PC-3 (cell line): ENCODE results near the gene PXN. TPM values are rescaled to one million over a fixed set of nuclear protein-coding genes. Genes with fewer than 3 reads are reported as not detected.

Experiments used
- ATAC-seq: fragments of 200-7000 bp; cut with Tn5 transposase; 2 replicates; pipeline ENCODE4 v1.9.1; 2020; ENCODE audit warnings: mild to moderate bottlenecking, moderate library complexity
- BruUV-seq: library from RNA; stranded (reverse); fragments of 400-500 nt; replicated peaks from 2 replicates; lab custom pipeline; 2021; lab: Mats Ljungman, UMichigan
- CTCF ChIA-PET: fragments of 300-600 bp; sonication (Branson Sonifier 250); formaldehyde crosslinking; loops from one replicate; lab custom pipeline; 2022; ENCODE audit warnings: antibody characterized with exemption; lab: Charles Lee
- POLR2A ChIA-PET: fragments of 300-600 bp; sonication (Branson Sonifier 250); formaldehyde crosslinking; loops from one replicate; lab custom pipeline; 2022; ENCODE audit warnings: antibody characterized with exemption; ENCODE audit not compliant: unreplicated experiment; lab: Charles Lee
- DNase-seq: peaks from one replicate; pipeline ENCODE4 v3.0.0-alpha.2; 2015
- H2AFZ ChIP-seq: fragments of 300-600 bp; sonication (generic); 2 replicates; pipeline ENCODE4 v1.6.0; 2016; ENCODE audit warnings: antibody characterized with exemption, low read length
- H3F3A ChIP-seq: fragments of 300-600 bp; sonication (generic); one replicate; pipeline ENCODE4 v1.6.0; 2017; ENCODE audit warnings: antibody characterized with exemption, low read length, control low read depth, mild to moderate bottlenecking; ENCODE audit not compliant: unreplicated experiment
- H3K27ac ChIP-seq: fragments of 300-600 bp; sonication (generic); 2 replicates; pipeline ENCODE4 v1.5.1; 2016; ENCODE audit warnings: mild to moderate bottlenecking, low read length
- H3K27me3 ChIP-seq: fragments of 300-600 bp; sonication (generic); 2 replicates; pipeline ENCODE4 v1.6.1; 2016; ENCODE audit warnings: low read length, mixed read lengths
- H3K36me3 ChIP-seq: fragments of 300-600 bp; sonication (generic); 2 replicates; pipeline ENCODE4 v1.6.1; 2016; ENCODE audit warnings: low read depth, mixed run types, low read length, mixed read lengths
- H3K4me1 ChIP-seq: fragments of 300-600 bp; sonication (generic); 2 replicates; pipeline ENCODE4 v1.5.1; 2016; ENCODE audit warnings: low read length; ENCODE audit not compliant: insufficient read depth
- H3K4me2 ChIP-seq: fragments of 300-600 bp; sonication (generic); 2 replicates; pipeline ENCODE4 v1.6.0; 2016; ENCODE audit warnings: low read length
- H3K4me3 ChIP-seq: fragments of 300-600 bp; sonication (generic); 2 replicates; pipeline ENCODE4 v1.5.1; 2016; ENCODE audit warnings: mild to moderate bottlenecking, low read length, mixed read lengths
- H3K79me2 ChIP-seq: fragments of 300-600 bp; sonication (generic); 2 replicates; pipeline ENCODE4 v1.6.1; 2017; ENCODE audit warnings: low read length, mixed read lengths
- H3K9ac ChIP-seq: fragments of 300-600 bp; sonication (generic); 2 replicates; pipeline ENCODE4 v1.6.0; 2016; ENCODE audit warnings: mild to moderate bottlenecking, low read length
- H3K9me2 ChIP-seq: fragments of 300-600 bp; sonication (generic); replicated peaks from 2 replicates; pipeline ENCODE4 v1.6.1; 2016; ENCODE audit warnings: mixed run types, low read length, mixed read lengths
- H3K9me3 ChIP-seq: fragments of 300-600 bp; sonication (generic); 2 replicates; pipeline ENCODE4 v1.6.1; 2016; ENCODE audit warnings: low read length, mixed read lengths
- H4K20me1 ChIP-seq: fragments of 300-600 bp; sonication (generic); 2 replicates; pipeline ENCODE4 v1.6.1; 2016; ENCODE audit warnings: low read length, mixed read lengths
- EZH2 ChIP-seq: fragments of 300-600 bp; sonication (generic); IDR thresholded peaks from one replicate; pipeline ENCODE4 v1.6.1; 2017; ENCODE audit warnings: antibody characterized with exemption, mild to moderate bottlenecking, low read length; ENCODE audit not compliant: unreplicated experiment
- EZH2phosphoT487 ChIP-seq: fragments of 300-600 bp; sonication (generic); IDR thresholded peaks from 2 replicates; pipeline ENCODE4 v1.6.1; 2018; ENCODE audit warnings: mild to moderate bottlenecking, antibody characterized with exemption, low read length, borderline replicate concordance
- intact Hi-C: fragments of 100-400 bp; cut with micrococcal nuclease; formaldehyde crosslinking; loops from 2 replicates; pipeline ENCODE4 v1.9.0; 2023
- total RNA-seq: library from RNA; depleted of rRNA; stranded (reverse); fragments of >200 nt; gene quantifications from 2 replicates; pipeline ENCODE4 v1.2.3, GENCODE V29; 2014
- TF ChIP-seq, protein P1 (sequence below): fragments of 300-600 bp; sonication (generic); conservative IDR thresholded peaks from 2 replicates; pipeline ENCODE4 v1.5.1; 2017; ENCODE audit warnings: antibody characterized with exemption, low read depth, mild to moderate bottlenecking, low read length

PXN gene
- total RNA-seq, 1 experiment from 2014 or later = 313 TPM

DNA sequence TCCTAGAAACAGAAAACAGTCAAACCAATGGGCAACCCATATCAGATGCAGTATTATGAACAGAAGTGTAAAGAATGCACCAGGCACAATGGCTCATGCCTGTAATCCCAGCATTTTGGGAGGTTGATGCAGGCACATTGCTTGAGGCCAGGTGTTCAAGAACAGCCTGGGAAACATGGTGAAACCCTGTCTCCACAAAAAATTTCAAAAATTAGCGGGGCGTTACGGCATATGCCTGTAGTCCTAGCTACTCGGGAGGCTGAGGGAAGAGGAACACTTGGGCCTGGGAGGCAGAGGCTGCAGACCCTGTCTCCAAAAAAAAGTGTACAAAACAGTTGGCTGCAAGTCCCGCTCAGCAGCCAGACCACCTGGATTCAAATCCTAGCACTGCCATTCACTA lies 4.9 kb downstream of the PXN start:
- no TSS peak for BruUV-seq
- Histone ChIP-seq H3K9me2 (no peaks in the 10 kb centered on the region), H3K4me2 (peak overlapping the region; percentile 96), H3K27ac (peak overlapping the region; percentile 91), H4K20me1 (peaks cover 39% of the 10 kb centered on the region), H3K36me3 (peaks cover 44% of the 10 kb centered on the region), H3F3A (peaks cover 17% of the 10 kb centered on the region), H2AFZ (no peak overlapping the region), H3K9me3 (no peaks in the 10 kb centered on the region), H3K4me1 (peaks cover 68% of the 10 kb centered on the region), H3K79me2 (peaks cover 99% of the 10 kb centered on the region), H3K4me3 (peak overlapping the region; percentile 91; the same call in 1 of the 2 replicates), H3K27me3 (no peaks in the 10 kb centered on the region), H3K9ac (no peak overlapping the region)
- ChIA-PET CTCF (interaction anchor here (0.5 to 6.5 kb wide), 2 partner anchors 32 to 35 kb away, joined by 3 to 142 read pairs; no protein-coding TSS in a partner anchor), POLR2A (interaction anchor here (0.6 to 2.5 kb wide), 2 partner anchors 24 to 32 kb away, joined by 4 to 42 read pairs; partner anchors contain the start of genes RNU4-1 and RNU4-2)
- TF ChIP-seq EZH2 (no peak), EZH2phosphoT487 (no peak)
- TF ChIP-seq, protein P1, sequence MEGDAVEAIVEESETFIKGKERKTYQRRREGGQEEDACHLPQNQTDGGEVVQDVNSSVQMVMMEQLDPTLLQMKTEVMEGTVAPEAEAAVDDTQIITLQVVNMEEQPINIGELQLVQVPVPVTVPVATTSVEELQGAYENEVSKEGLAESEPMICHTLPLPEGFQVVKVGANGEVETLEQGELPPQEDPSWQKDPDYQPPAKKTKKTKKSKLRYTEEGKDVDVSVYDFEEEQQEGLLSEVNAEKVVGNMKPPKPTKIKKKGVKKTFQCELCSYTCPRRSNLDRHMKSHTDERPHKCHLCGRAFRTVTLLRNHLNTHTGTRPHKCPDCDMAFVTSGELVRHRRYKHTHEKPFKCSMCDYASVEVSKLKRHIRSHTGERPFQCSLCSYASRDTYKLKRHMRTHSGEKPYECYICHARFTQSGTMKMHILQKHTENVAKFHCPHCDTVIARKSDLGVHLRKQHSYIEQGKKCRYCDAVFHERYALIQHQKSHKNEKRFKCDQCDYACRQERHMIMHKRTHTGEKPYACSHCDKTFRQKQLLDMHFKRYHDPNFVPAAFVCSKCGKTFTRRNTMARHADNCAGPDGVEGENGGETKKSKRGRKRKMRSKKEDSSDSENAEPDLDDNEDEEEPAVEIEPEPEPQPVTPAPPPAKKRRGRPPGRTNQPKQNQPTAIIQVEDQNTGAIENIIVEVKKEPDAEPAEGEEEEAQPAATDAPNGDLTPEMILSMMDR = no peak
- ATAC-seq (no peak), DNase-seq (no peak)
- intact Hi-C loops = no loop called here

DNA sequence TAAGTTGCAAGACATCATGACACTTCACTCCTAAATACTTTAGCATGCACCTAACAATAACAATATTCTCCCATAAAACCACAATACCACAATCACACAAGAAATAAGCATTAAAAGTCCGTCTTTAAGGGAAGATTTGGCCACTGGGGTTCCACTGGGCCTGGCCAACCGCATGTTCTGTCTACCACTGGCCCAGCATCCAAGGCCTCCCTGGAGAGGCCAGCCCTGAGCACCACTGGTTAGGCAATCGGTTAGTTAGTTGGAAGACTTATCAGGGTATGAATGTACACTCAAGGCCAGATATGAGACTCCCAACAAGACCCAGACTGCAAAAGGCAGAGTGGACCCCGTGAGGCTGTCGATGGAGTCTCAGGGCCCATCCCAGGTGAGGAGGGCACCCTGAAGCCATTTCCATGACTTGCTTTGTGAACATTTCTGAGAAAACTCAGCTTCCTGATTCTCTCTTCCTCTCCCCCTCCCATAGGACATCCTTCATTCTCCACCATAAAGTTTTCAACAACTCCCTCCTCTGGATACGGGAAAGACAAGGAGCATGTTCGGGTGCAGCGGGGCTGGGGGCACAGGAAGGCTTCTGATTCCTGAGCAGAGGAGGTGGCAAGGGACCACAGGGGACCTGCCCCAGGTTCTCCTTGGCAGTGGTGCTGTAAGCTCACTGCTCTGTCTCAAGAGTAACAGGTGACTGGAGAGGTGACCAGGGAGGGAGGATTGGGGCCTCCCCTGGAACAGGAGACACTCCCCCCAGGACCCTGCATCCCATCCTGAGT lies 5.9 kb downstream of the PXN start:
- Histone ChIP-seq H3K4me2 (peak overlapping the region; percentile 50), H3K9ac (no peak overlapping the region), H3K27ac (peak overlapping the region; percentile 7; the same call in 1 of the 2 replicates), H4K20me1 (peaks cover 46% of the 10 kb centered on the region), H3K4me1 (peaks cover 68% of the 10 kb centered on the region), H3K27me3 (no peaks in the 10 kb centered on the region), H3K4me3 (no peak overlapping the region), H3K9me2 (no peaks in the 10 kb centered on the region), H3K9me3 (no peaks in the 10 kb centered on the region), H3K79me2 (peaks cover 100% of the 10 kb centered on the region), H2AFZ (no peak overlapping the region), H3F3A (peaks cover 17% of the 10 kb centered on the region), H3K36me3 (peaks cover 50% of the 10 kb centered on the region)
- ChIA-PET POLR2A (interaction anchor here (0.5 to 1.0 kb wide), 2 partner anchors 29 to 58 kb away, joined by 3 read pairs; no protein-coding TSS in a partner anchor), CTCF (no interaction called here)
- intact Hi-C loops = no loop called here
- TF ChIP-seq EZH2 = no peak
- TF ChIP-seq EZH2phosphoT487 = no peak
- TF ChIP-seq, protein P1 = no peak
- ATAC-seq = no peak
- BruUV-seq = no TSS peak
- DNase-seq = no peak
